Duodenal mucosa (tissue), 2 donors: ENCODE data around the gene CORO1C.

Experiments
- H3K27ac ChIP-seq: one replicate; pipeline ENCODE4 v1.7.0; 2013; ENCODE audit warnings: low read depth, low read length
- H3K27me3 ChIP-seq, 2 donors: one replicate each; pipeline ENCODE4 v1.7.0; 2013; ENCODE audit warnings: low read length in 2 of 2, control low read depth in 1 of 2; ENCODE audit not compliant: insufficient read depth in 2 of 2, control insufficient read depth in 1 of 2
- H3K36me3 ChIP-seq, 2 donors: one replicate each; pipeline ENCODE4 v1.7.0; 2013; ENCODE audit warnings: low read length in 2 of 2, control low read depth in 1 of 2; ENCODE audit not compliant: insufficient read depth in 2 of 2, control insufficient read depth in 1 of 2
- H3K4me1 ChIP-seq, 2 donors: one replicate each; pipeline ENCODE4 v1.7.0; 2013; ENCODE audit warnings: low read length in 2 of 2, control low read depth in 1 of 2; ENCODE audit not compliant: insufficient read depth in 2 of 2, control insufficient read depth in 1 of 2
- H3K4me3 ChIP-seq, 2 donors: one replicate each; pipeline ENCODE4 v1.7.0; 2013; ENCODE audit warnings: low read length in 2 of 2, low read depth in 1 of 2
- H3K9ac ChIP-seq, 2 donors: one replicate each; pipeline ENCODE4 v1.7.0; 2013; ENCODE audit warnings: low read length in 2 of 2, low read depth in 1 of 2
- H3K9me3 ChIP-seq, 2 donors: one replicate each; pipeline ENCODE4 v1.7.0; 2013; ENCODE audit warnings: low read length in 2 of 2, control low read depth in 1 of 2; ENCODE audit not compliant: control insufficient read depth in 1 of 2

Gene CORO1C

DNA sequence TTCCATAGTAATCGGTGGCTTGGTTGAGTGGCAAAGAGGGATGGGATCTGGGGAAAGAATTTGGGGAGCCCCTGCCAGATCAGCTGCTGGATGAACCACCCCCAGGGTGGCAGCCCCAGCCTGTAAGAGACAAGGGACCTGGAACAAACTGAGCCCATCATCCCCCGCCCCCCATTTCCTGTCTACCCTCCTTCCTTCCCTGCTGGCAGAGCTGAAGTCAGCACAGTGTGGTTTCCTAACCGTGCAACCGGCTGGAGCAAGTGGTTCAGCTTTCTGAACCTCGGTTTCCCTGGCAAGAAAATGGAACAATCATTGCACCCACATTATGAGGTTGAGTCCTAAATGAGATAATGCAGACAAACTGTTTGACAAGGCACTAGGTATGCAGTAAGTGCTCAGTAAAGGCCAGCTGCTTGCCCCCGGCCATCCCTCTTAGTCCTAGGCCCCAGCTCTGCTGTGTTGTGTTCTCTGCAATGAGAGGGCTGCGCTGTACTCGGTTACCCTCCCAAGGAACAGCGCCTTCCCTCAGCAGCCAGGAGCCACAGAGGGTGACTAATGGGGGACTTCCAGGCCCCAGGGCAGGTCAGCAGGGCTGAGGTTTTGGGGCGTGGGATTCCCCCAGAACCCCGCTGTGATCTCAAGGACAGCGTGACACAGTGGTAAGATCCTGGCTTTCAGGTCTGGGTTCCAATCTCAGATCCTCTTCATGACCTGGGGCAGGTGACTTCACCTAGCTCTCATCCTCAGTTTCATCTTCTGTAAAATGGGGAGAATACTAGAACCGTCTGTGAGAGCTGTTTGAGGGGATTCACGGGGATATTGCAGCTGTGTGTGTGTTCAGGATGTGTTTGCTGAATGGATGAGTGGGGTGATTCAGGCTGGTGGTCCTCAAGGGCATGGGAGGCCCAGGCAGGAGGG is 114.1 kb downstream of the CORO1C start:
- no peaks in the 10 kb centered on the region for H3K27me3 ChIP-seq
- H3K9ac ChIP-seq, result peak overlapping the region in 1 of 2 donors; percentile 3
- peak overlapping the region; percentile 14 for H3K27ac ChIP-seq
- H3K4me1 ChIP-seq, result peaks cover 12 to 17% of the 10 kb centered on the region in 2 donors
- peaks cover 3 to 5% of the 10 kb centered on the region in 2 donors for H3K9me3 ChIP-seq
- no peak overlapping the region for H3K4me3 ChIP-seq
- no peaks in the 10 kb centered on the region for H3K36me3 ChIP-seq

DNA sequence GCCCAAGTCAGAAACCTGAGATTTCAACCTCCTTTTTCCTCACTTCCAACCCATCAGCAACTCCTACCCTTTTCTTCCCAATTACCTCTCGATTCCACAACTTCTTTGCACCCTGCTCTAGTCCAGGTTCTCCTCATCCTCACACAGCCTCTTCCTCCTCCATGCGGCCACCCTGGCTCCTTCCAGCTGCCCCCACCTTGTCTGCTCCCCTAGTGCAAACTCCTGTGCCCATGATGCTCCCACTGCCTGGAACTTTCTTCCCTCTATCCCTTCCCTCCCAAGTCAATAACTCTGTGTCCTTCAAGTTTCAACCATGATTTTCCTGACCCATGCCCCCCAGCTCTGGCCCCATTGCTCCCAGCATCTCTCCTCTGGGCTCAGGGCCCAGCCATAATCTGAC is 115.0 kb downstream of the CORO1C start:
- H3K4me1 ChIP-seq, result peaks cover 12 to 17% of the 10 kb centered on the region in 2 donors
- peak overlapping the region in 1 of 2 donors; percentile 3 for H3K9ac ChIP-seq
- H3K27ac ChIP-seq, result no peak overlapping the region
- peaks cover 3 to 5% of the 10 kb centered on the region in 2 donors for H3K9me3 ChIP-seq
- no peaks in the 10 kb centered on the region for H3K36me3 ChIP-seq
- H3K27me3 ChIP-seq, result no peaks in the 10 kb centered on the region
- H3K4me3 ChIP-seq, result no peak overlapping the region

DNA sequence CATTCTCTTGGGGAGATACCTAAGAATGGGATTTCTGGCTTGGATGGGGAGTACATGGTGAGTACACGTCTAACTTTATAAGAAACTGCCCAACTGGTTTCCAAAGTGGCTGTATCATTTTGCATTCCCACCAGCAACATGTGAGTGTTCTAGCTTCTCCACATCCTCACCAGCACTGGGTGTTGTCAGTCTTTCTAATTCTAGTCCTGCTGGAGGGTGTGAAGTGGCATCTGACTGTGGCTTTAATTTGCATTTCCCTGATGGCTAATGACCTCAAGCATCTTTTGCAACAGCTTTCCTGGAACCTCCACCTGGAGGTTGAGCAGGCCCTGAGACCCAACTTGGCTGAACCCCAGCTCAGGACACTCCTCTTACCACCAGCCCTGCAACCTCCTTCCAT is 115.4 kb downstream of the CORO1C start:
- Histone ChIP-seq H3K36me3 (no peaks in the 10 kb centered on the region), H3K4me1 (peaks cover 12 to 17% of the 10 kb centered on the region in 2 donors), H3K27me3 (no peaks in the 10 kb centered on the region), H3K4me3 (no peak overlapping the region), H3K9ac (no peak overlapping the region), H3K9me3 (peaks cover 3 to 5% of the 10 kb centered on the region in 2 donors), H3K27ac (no peak overlapping the region)

DNA sequence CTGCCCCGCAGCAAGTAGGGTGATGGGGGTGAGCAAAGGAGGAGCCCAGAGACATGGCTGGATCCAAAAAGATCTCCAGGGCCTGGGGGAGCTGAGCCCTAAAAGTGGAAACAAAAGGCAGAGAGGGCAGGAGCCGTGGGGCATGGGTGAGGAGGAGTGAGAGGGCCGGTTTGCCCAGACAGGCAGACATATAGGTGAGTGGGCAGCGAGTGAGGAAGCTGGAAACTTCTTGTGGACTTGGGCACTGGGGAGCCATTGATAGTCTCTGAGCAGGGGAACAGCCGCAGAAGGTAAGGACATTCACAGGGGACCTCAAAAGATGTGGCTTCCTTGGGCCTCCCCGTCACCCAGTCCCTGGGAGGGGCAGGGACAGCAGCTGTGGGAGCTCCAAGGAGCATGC is 116.7 kb downstream of the CORO1C start:
- H3K27ac ChIP-seq, result no peak overlapping the region
- H3K4me1 ChIP-seq, result peaks cover 12 to 17% of the 10 kb centered on the region in 2 donors

DNA sequence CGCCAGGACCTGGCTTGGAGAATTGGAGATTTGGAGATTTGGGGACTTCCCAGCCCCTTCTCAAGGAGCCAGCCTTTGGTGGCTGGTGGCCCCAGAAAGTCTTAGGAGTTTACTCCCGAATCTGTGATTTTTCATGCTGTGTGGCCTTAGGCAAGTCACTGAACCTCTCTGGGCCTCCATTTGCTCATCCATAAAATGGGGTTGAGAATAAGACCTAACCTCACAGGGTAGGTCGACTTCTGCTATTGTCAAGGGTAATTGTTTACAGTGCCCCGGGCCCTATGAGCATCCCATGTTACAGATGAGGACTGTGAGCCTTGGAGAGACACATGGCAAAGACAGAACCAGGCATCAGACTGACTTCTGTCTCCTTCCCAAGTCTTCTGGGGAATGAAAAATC is 117.3 kb downstream of the CORO1C start:
- H3K36me3 ChIP-seq, result no peaks in the 10 kb centered on the region
- H3K27ac ChIP-seq, result no peak overlapping the region
- H3K27me3 ChIP-seq, result no peaks in the 10 kb centered on the region
- H3K9ac ChIP-seq, result no peak overlapping the region
- H3K4me1 ChIP-seq, result peaks cover 12 to 17% of the 10 kb centered on the region in 2 donors
- H3K4me3 ChIP-seq, result no peak overlapping the region
- H3K9me3 ChIP-seq, result peaks cover 3 to 5% of the 10 kb centered on the region in 2 donors

More for the DNA sequence above, 116.7 kb downstream of the CORO1C start:
- Histone ChIP-seq H3K9ac (no peak overlapping the region), H3K27me3 (no peaks in the 10 kb centered on the region), H3K9me3 (peaks cover 3 to 5% of the 10 kb centered on the region in 2 donors), H3K4me3 (no peak overlapping the region), H3K36me3 (no peaks in the 10 kb centered on the region)

DNA sequence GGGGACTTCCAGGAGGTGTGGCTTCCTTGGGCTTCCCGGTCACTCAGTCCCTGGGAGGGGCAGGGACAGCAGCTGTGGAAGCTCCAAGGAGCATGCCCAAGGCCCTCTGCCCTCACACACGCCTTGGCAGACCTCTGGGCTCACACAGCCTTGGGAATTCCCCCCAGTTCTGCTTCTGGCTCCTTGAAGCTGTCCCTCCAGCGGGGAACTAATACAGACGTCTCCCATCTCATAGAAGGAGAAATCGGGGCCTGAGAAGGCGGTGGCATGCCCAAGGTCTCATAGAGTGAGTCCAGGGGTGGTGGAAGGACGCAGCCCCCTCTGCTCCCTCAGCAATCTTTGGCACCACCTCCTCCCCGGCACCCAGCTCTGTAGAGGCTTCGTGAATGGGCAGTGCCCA is 117.8 kb downstream of the CORO1C start:
- no peaks in the 10 kb centered on the region for H3K36me3 ChIP-seq
- H3K27me3 ChIP-seq, result no peaks in the 10 kb centered on the region
- no peak overlapping the region for H3K4me3 ChIP-seq
- H3K4me1 ChIP-seq, result peaks cover 12 to 17% of the 10 kb centered on the region in 2 donors
- H3K9ac ChIP-seq, result no peak overlapping the region
- peaks cover 3 to 5% of the 10 kb centered on the region in 2 donors for H3K9me3 ChIP-seq
- no peak overlapping the region for H3K27ac ChIP-seq

DNA sequence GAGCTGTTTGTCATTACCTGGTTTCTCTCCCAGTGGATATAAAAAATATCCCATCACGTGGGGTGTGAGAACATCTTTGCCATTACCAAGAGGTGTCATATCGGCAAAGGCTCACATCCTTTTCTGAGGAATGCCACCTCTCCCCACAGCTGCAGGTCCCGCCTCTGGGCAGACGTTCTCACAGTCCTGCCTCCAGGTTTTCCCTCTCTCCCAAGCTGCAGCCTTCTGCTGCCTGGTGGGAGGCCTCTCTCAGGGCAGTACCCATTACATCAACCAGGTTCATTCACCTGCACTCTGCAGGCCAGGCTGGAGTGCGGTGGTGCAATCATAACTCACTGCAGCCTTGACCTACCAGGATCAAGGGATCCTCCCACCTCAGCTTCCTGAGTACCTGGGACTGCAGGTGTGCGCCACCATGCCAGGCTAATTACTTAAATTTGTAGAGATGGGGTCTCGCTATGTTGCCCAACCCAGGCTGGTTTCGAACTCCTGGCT is 118.5 kb downstream of the CORO1C start:
- no peak overlapping the region for H3K9ac ChIP-seq
- H3K27me3 ChIP-seq, result no peaks in the 10 kb centered on the region
- no peak overlapping the region for H3K27ac ChIP-seq
- H3K4me1 ChIP-seq, result peaks cover 10 to 13% of the 10 kb centered on the region in 2 donors
- H3K4me3 ChIP-seq, result no peak overlapping the region
- no peaks in the 10 kb centered on the region for H3K36me3 ChIP-seq
- H3K9me3 ChIP-seq, result peaks cover 3 to 5% of the 10 kb centered on the region in 2 donors

DNA sequence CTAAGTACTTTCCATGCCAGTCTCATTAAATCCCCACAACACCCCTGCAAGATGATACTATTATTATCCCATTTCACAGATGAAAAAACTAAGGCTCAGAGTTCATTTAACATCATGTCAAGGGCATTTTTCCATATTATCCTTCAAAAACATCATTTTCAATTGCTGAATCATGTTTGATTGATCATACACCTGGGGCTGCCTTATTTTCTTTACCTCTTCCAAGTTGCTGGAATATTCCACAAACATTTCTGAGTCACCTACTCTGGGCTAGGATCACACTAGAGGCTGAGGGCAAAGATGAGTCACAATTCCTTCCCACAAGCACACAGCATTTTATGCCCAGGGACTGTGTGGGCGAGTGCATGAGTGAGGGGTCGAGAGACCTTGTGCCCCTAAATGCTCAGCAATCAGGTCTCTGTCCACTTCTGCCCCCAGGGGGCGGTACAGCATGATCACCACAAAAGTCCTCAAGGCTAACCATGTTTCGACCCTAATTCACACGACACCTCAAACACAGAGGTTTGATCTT is 119.4 kb downstream of the CORO1C start:
- Histone ChIP-seq H3K4me1 (peaks cover 2 to 6% of the 10 kb centered on the region in 2 donors), H3K27ac (no peak overlapping the region), H3K27me3 (no peaks in the 10 kb centered on the region), H3K9me3 (peaks cover 3 to 5% of the 10 kb centered on the region in 2 donors), H3K4me3 (no peak overlapping the region), H3K36me3 (no peaks in the 10 kb centered on the region), H3K9ac (no peak overlapping the region)

DNA sequence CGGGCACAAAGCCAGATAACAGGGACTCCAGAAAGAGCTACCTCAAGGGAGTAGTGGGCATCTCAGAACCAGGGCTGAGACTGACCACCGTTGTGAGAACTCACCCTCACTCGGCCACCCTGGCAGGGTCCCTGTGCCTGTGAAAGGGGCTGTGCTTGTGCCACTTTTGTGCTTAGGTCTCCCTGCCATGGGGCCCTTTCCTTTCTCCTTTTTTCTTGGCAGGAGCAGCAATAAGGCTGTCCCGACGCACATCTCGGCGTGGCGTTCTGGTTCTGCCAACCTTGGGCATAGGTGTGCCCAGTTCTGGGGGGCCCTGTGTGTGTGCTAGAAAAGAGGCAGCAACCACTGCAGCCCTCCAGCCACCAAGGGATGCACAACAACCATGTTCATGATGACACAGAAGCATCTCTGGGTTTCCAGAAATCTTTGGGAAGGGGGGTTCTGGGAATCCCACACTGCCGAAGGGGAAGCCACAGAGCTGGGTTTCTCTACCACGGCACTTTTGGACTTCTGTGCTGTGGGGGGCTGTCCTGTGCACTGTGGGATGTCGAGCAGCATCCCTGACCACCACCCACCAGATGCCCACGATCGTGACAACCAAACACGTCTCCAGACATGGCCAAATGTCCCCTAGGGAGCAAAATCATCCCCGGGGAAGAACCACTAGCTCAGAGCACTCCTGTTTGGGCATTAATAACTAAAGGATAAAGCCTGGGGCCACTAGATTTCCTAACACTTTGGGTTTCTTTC is 120.3 kb downstream of the CORO1C start:
- Histone ChIP-seq H3K27me3 (no peaks in the 10 kb centered on the region), H3K4me1 (peaks cover 0 to 3% of the 10 kb centered on the region in 2 donors), H3K27ac (no peak overlapping the region), H3K9ac (no peak overlapping the region), H3K36me3 (no peaks in the 10 kb centered on the region), H3K4me3 (no peak overlapping the region), H3K9me3 (peaks cover 3 to 4% of the 10 kb centered on the region in 2 donors)
